PC-9 (cell line): ENCODE data around the gene NMUR1.

Experiments used
- EZH2 ChIP-seq: fragments of 200-600 bp; sonication (generic); IDR thresholded peaks from 2 replicates; pipeline ENCODE4 v1.8.0; 2017; ENCODE audit warnings: antibody characterized with exemption, low read depth
- TF ChIP-seq, protein P1 (sequence below): fragments of 200-600 bp; sonication (generic); conservative IDR thresholded peaks from 2 replicates; pipeline ENCODE4 v1.6.1; 2017; ENCODE audit warnings: mixed run types, antibody characterized with exemption, mild to moderate bottlenecking, moderate library complexity

DNA sequence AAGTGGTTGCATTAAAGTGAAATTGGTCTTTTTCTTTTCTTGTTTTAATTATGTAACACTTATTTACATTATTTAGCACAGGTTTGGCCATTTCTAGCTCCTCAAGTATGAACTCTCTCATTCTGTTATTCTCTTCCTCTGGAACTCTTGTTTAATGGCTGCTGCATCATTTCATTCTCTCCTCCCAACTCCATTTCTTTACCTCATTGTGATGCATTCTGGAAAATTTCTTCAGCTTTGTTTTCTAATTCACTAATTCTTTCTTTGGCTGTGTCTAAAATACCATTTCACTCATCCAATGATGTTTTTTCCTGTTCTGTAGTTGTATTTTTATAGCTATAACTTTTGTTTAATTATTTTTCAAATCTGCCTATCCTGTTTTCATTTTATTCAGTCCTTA, 22.5 kb upstream of the NMUR1 start:
- TF ChIP-seq EZH2: no peak
- TF ChIP-seq, protein P1, sequence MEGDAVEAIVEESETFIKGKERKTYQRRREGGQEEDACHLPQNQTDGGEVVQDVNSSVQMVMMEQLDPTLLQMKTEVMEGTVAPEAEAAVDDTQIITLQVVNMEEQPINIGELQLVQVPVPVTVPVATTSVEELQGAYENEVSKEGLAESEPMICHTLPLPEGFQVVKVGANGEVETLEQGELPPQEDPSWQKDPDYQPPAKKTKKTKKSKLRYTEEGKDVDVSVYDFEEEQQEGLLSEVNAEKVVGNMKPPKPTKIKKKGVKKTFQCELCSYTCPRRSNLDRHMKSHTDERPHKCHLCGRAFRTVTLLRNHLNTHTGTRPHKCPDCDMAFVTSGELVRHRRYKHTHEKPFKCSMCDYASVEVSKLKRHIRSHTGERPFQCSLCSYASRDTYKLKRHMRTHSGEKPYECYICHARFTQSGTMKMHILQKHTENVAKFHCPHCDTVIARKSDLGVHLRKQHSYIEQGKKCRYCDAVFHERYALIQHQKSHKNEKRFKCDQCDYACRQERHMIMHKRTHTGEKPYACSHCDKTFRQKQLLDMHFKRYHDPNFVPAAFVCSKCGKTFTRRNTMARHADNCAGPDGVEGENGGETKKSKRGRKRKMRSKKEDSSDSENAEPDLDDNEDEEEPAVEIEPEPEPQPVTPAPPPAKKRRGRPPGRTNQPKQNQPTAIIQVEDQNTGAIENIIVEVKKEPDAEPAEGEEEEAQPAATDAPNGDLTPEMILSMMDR: no peak
